Measurements from ENCODE around the gene ECI1. TPM values are rescaled to one million over a fixed set of nuclear protein-coding genes. Genes with fewer than 3 reads are reported as not detected.

Gene ECI1
- total RNA-seq, 2 donors from 2014 or later, result 75.8 to 94.7 TPM

- Mint-ChIP-seq H3K27me3 (ENCODE audit: insufficient read depth) (no peaks in the 10 kb centered on the region), H3K9me3 (no peaks in the 10 kb centered on the region), H3K4me1 (peaks cover 4% of the 10 kb centered on the region), H3K36me3 (ENCODE audit: low read depth) (peaks cover 18% of the 10 kb centered on the region), H3K27ac (no peak overlapping the region), H3K4me3 (no peak overlapping the region)
- no peak for DNase-seq
- Histone ChIP-seq H3K9me3 (ENCODE audit: control insufficient read depth, low read length) (no peaks in the 10 kb centered on the region), H3K27ac (ENCODE audit: low read depth, low read length) (no peak overlapping the region), H3K9ac (ENCODE audit: extremely low read depth, low read length, poor library complexity, severe bottlenecking) (no peak overlapping the region), H3K4me1 (ENCODE audit: control insufficient read depth, insufficient read depth, low read length) (no peaks in the 10 kb centered on the region), H3K4me3 (ENCODE audit: low read length) (no peak overlapping the region), H3K36me3 (ENCODE audit: control insufficient read depth, insufficient read depth, low read length) (peaks cover 29% of the 10 kb centered on the region), H3K27me3 (ENCODE audit: control insufficient read depth, insufficient read depth, low read length, poor library complexity, severe bottlenecking) (no peaks in the 10 kb centered on the region)
- 95 to 97% methylated on average over 15 to 25 of the region's 25 CpGs for WGBS, 2 experiments (ENCODE audit: insufficient coverage in 1 of 2, insufficient read length in 1 of 2)
- TF ChIP-seq CTCF (conservative IDR thresholded peaks at IDR 0.05), result no peak
Measured at GRCh38 chr16:2228161-2228824, 23.1 kb downstream of the ECI1 start.

GRCh38 chr16:2226918-2227317, 24.5 kb downstream of the ECI1 start:
- DNase-seq, result no peak
- Histone ChIP-seq H3K9ac (ENCODE audit: extremely low read depth, low read length, poor library complexity, severe bottlenecking) (no peak overlapping the region), H3K27me3 (ENCODE audit: control insufficient read depth, insufficient read depth, low read length, poor library complexity, severe bottlenecking) (no peaks in the 10 kb centered on the region), H3K36me3 (ENCODE audit: control insufficient read depth, insufficient read depth, low read length) (peaks cover 25% of the 10 kb centered on the region), H3K4me1 (ENCODE audit: control insufficient read depth, insufficient read depth, low read length) (no peaks in the 10 kb centered on the region), H3K4me3 (ENCODE audit: low read length) (no peak overlapping the region), H3K9me3 (ENCODE audit: control insufficient read depth, low read length) (no peaks in the 10 kb centered on the region), H3K27ac (ENCODE audit: low read depth, low read length) (no peak overlapping the region)
- Mint-ChIP-seq H3K4me1 (peaks cover 4% of the 10 kb centered on the region), H3K4me3 (no peak overlapping the region), H3K36me3 (ENCODE audit: low read depth) (peaks cover 17% of the 10 kb centered on the region), H3K27ac (no peak overlapping the region), H3K27me3 (ENCODE audit: insufficient read depth) (no peaks in the 10 kb centered on the region), H3K9me3 (no peaks in the 10 kb centered on the region)
- TF ChIP-seq CTCF (conservative IDR thresholded peaks at IDR 0.05), result no peak
- 97% methylated on average over 4 to 6 of the region's 6 CpGs for WGBS, 2 experiments (ENCODE audit: insufficient coverage in 1 of 2, insufficient read length in 1 of 2)

- Histone ChIP-seq H3K9me3 (ENCODE audit: control insufficient read depth, low read length) (no peaks in the 10 kb centered on the region), H3K27ac (ENCODE audit: low read depth, low read length) (no peak overlapping the region), H3K9ac (ENCODE audit: extremely low read depth, low read length, poor library complexity, severe bottlenecking) (no peak overlapping the region), H3K4me3 (ENCODE audit: low read length) (no peak overlapping the region), H3K27me3 (ENCODE audit: control insufficient read depth, insufficient read depth, low read length, poor library complexity, severe bottlenecking) (no peaks in the 10 kb centered on the region), H3K4me1 (ENCODE audit: control insufficient read depth, insufficient read depth, low read length) (no peaks in the 10 kb centered on the region), H3K36me3 (ENCODE audit: control insufficient read depth, insufficient read depth, low read length) (peaks cover 25% of the 10 kb centered on the region)
- Mint-ChIP-seq H3K9me3 (no peaks in the 10 kb centered on the region), H3K27me3 (ENCODE audit: insufficient read depth) (no peaks in the 10 kb centered on the region), H3K36me3 (ENCODE audit: low read depth) (peaks cover 15% of the 10 kb centered on the region), H3K27ac (peak overlapping the region; percentile 87), H3K4me3 (no peak overlapping the region), H3K4me1 (peaks cover 4% of the 10 kb centered on the region)
- DNase-seq, result no peak
- 94 to 100% methylated on average over 2 to 9 of the region's 9 CpGs for WGBS, 2 experiments (ENCODE audit: insufficient coverage in 1 of 2, insufficient read length in 1 of 2)
- TF ChIP-seq CTCF (conservative IDR thresholded peaks at IDR 0.05), result no peak
Measured at GRCh38 chr16:2226245-2226793, 25.1 kb downstream of the ECI1 start.

All from endodermal cell (in vitro differentiated cells).